HepG2 (cell line): Measurements from ENCODE around the gene APOC3. TPM values are rescaled to one million over a fixed set of nuclear protein-coding genes. Genes with fewer than 3 reads are reported as not detected.

ENCODE experiments used
- AGO1 ChIP-seq: fragments of 200-400 bp; formaldehyde crosslinking; IDR thresholded peaks from 2 replicates; pipeline ENCODE4 v1.6.1; 2017; ENCODE audit warnings: mild to moderate bottlenecking, low read depth, low read length, moderate library complexity; ENCODE audit not compliant: poor library complexity, severe bottlenecking
- AKNA ChIP-seq: sonication (generic); formaldehyde crosslinking; IDR thresholded peaks from 2 replicates; pipeline ENCODE4 v1.4.0; 2020; ENCODE audit warnings: missing genetic modification reagents, borderline replicate concordance
- CREM ChIP-seq, 2 experiments: sonication (generic) in 1 of 2; formaldehyde crosslinking in 1 of 2; IDR thresholded peaks; 2 replicates each; pipeline versions ENCODE4 v1.4.0 to v1.6.1; 2016 to 2020; ENCODE audit warnings: antibody characterized with exemption in 1 of 2, mild to moderate bottlenecking in 1 of 2, missing genetic modification reagents in 1 of 2
- GFI1 ChIP-seq: sonication (generic); formaldehyde crosslinking; IDR thresholded peaks from 2 replicates; pipeline ENCODE4 v1.5.0; 2020; ENCODE audit warnings: missing genetic modification reagents, mild to moderate bottlenecking, borderline replicate concordance
- HCFC1 ChIP-seq: fragments of 150-350 bp; IDR thresholded peaks from 2 replicates; pipeline ENCODE4 v1.6.1; 2014; ENCODE audit warnings: low read depth, low read length
- KAT8 ChIP-seq: IDR thresholded peaks from 2 replicates; pipeline ENCODE4 v1.6.1; 2016; ENCODE audit warnings: missing genetic modification reagents, missing compliant biosample characterization
- MTF2 ChIP-seq: sonication (generic); formaldehyde crosslinking; IDR thresholded peaks from 2 replicates; pipeline ENCODE4 v1.5.0; 2020; ENCODE audit warnings: missing genetic modification reagents, borderline replicate concordance
- NFIC ChIP-seq: IDR thresholded peaks from 2 replicates; pipeline ENCODE4 v1.6.1; 2012; ENCODE audit warnings: mild to moderate bottlenecking, low read length, inconsistent platforms
- PCBP1 ChIP-seq: fragments of 200-400 bp; formaldehyde crosslinking; IDR thresholded peaks from 2 replicates; pipeline ENCODE4 v1.6.1; 2017; ENCODE audit warnings: mild to moderate bottlenecking, low read depth, low read length, borderline replicate concordance
- PPARG ChIP-seq: conservative IDR thresholded peaks from 2 replicates; pipeline ENCODE4 v1.6.1; 2016; ENCODE audit warnings: missing biosample characterization, missing genetic modification reagents
- SIN3B ChIP-seq: fragments of 150-350 bp; IDR thresholded peaks from 2 replicates; pipeline ENCODE4 v1.6.1; 2014; ENCODE audit warnings: low read length
- ZBTB4 ChIP-seq: sonication (generic); formaldehyde crosslinking; IDR thresholded peaks from 2 replicates; pipeline ENCODE4 v1.4.0; 2020; ENCODE audit warnings: missing genetic modification reagents, mild to moderate bottlenecking, borderline replicate concordance
- ZFP90 ChIP-seq: sonication (generic); formaldehyde crosslinking; IDR thresholded peaks from 2 replicates; pipeline ENCODE4 v1.8.0; 2022; ENCODE audit warnings: missing genetic modification reagents, mild to moderate bottlenecking, inconsistent platforms, borderline replicate concordance
- ZNF234 ChIP-seq: sonication (generic); formaldehyde crosslinking; conservative IDR thresholded peaks from 2 replicates; pipeline ENCODE4 v1.5.1; 2020; ENCODE audit warnings: mild to moderate bottlenecking, missing genetic modification reagents
- ZNF329 ChIP-seq: sonication (generic); formaldehyde crosslinking; IDR thresholded peaks from 2 replicates; pipeline ENCODE4 v1.9.0; 2021; ENCODE audit warnings: low read depth, mild to moderate bottlenecking, missing genetic modification reagents
- ZNF572 ChIP-seq: sonication (generic); formaldehyde crosslinking; IDR thresholded peaks from 2 replicates; pipeline ENCODE4 v1.5.1; 2020; ENCODE audit warnings: mild to moderate bottlenecking, missing genetic modification reagents
- ZNF580 ChIP-seq: IDR thresholded peaks from 2 replicates; pipeline ENCODE4 v1.6.1; 2016; ENCODE audit warnings: low read depth, borderline replicate concordance
- ZNF639 ChIP-seq: conservative IDR thresholded peaks from 2 replicates; pipeline ENCODE4 v1.6.1; 2018; ENCODE audit warnings: missing genetic modification reagents
- ZNF678 ChIP-seq: sonication (generic); formaldehyde crosslinking; IDR thresholded peaks from 2 replicates; pipeline ENCODE4 v1.4.0; 2020; ENCODE audit warnings: mild to moderate bottlenecking, missing genetic modification reagents
- ZNF777 ChIP-seq: sonication (generic); formaldehyde crosslinking; IDR thresholded peaks from 2 replicates; pipeline ENCODE4 v1.4.0; 2020; ENCODE audit warnings: missing genetic modification reagents
- polyA plus RNA-seq, 8 experiments: library from polyadenylated mRNA; depleted of rRNA in 3 of 8; stranded (reverse) in 7 of 8; unstranded in 1 of 8; fragments of >200 nt; fragmentation: Illumina TruSeq in 4 of 8; extraction: Trizol in 4 of 8; gene quantifications; 2 replicates each; pipeline versions ENCODE4 v1.2.1 to v1.2.3, GENCODE V29; 2011 to 2016; ENCODE audit warnings: low read depth in 4 of 8, missing spikeins in 1 of 8, mixed read lengths in 1 of 8; ENCODE audit not compliant: insufficient read depth in 1 of 8
- total RNA-seq, 5 experiments: library from RNA; depleted of rRNA; stranded (reverse); fragments of >200 nt; fragmentation: Illumina TruSeq; extraction: Trizol; gene quantifications; 2 replicates each; pipeline ENCODE4 v1.2.3, GENCODE V29; 2016; ENCODE audit warnings: low read depth in 1 of 5

Gene APOC3
- total and polyA plus RNA-seq, 2 of the 13 experiments (the other 11 are each of a cell fraction or from before 2014, with no cell fraction given): 314 to 687 TPM

- TF ChIP-seq CREM (IDR thresholded peaks at IDR 0.05) (peak; percentile 31; the same call in 1 of the 2 replicates), CREM (CRISPR knock-in tag; IDR thresholded peaks at IDR 0.05) (no peak), ZBTB4 (CRISPR knock-in tag) (no peak), AKNA (CRISPR knock-in tag) (no peak), ZNF639 (CRISPR knock-in tag) (no peak), AGO1 (no peak), GFI1 (no peak; the same call in 1 of the 2 replicates), ZNF234 (CRISPR knock-in tag) (no peak), SIN3B (no peak), ZNF580 (no peak; the same call in 1 of the 2 replicates), NFIC (no peak), ZNF572 (CRISPR knock-in tag) (no peak; the same call in 1 of the 2 replicates), HCFC1 (no peak), ZNF678 (CRISPR knock-in tag) (no peak; the same call in 1 of the 2 replicates), PCBP1 (no peak), ZFP90 (no peak), MTF2 (CRISPR knock-in tag) (no peak), ZNF777 (no peak; the same call in 1 of the 2 replicates), ZNF329 (CRISPR knock-in tag) (0 out of 2 replicates have a peak, but pooled peaks have one; percentile 66), PPARG (CRISPR knock-in tag) (no peak; the same call in 1 of the 2 replicates), KAT8 (CRISPR knock-in tag) (no peak; the same call in 1 of the 2 replicates)
Observed at GRCh38 chr11:116829525-116830183, at the start of gene APOC3 (continued).
